ENCODE measurements around the gene GORASP1. TPM values are rescaled to one million over a fixed set of nuclear protein-coding genes. Genes with fewer than 3 reads are reported as not detected.

The GORASP1 gene
- total RNA-seq, 1 experiment from 2014 or later = 38.5 TPM

DNA sequence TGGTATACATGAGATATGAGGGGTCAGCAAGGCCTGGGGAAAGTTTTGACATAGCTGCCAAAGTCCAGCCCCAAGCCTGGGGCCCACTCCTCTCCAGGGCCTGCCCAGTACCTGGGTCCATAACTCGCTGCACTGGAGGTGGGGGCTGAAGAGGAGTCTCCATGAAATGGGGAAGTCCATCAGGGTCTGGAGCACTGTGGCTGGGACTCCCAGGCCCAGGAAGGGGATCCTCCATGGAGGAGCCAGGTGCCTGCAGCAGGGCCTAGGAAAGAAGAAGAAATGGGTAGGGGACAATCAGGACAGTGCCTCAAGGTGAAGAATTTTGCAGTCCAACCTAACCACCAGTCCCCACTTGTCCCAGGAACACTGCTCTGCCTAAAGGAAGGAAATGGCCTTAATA is 8.2 kb downstream of the GORASP1 start:
- H4K20me1 ChIP-seq (ENCODE audit: insufficient read depth, low read depth, low read length) = no peaks in the 10 kb centered on the region
- no peak overlapping the region for H2AFZ ChIP-seq (ENCODE audit: low read length)
- H3K4me2 ChIP-seq (ENCODE audit: low read depth, low read length, poor library complexity, severe bottlenecking) = no peak overlapping the region
- no peaks in the 10 kb centered on the region for H3K27me3 ChIP-seq (ENCODE audit: low read length)
- peaks cover 8% of the 10 kb centered on the region for H3K79me2 ChIP-seq (ENCODE audit: low read length)
- no peaks in the 10 kb centered on the region for H3K9me2 ChIP-seq (replicated peaks; ENCODE audit: insufficient read depth, low read length)
- H3K36me3 ChIP-seq (ENCODE audit: insufficient read depth, low read length) = peaks cover 26% of the 10 kb centered on the region
- DNase-seq = no peak
- no peak overlapping the region for H3K4me3 ChIP-seq (ENCODE audit: low read length)
- peaks cover 12% of the 10 kb centered on the region for H3K4me1 ChIP-seq (ENCODE audit: low read length)
- H3K9ac ChIP-seq (ENCODE audit: low read length) = no peak overlapping the region
- H3K27ac ChIP-seq (ENCODE audit: low read length) = no peak overlapping the region
- no peaks in the 10 kb centered on the region for H3K9me3 ChIP-seq (ENCODE audit: low read length)

DNA sequence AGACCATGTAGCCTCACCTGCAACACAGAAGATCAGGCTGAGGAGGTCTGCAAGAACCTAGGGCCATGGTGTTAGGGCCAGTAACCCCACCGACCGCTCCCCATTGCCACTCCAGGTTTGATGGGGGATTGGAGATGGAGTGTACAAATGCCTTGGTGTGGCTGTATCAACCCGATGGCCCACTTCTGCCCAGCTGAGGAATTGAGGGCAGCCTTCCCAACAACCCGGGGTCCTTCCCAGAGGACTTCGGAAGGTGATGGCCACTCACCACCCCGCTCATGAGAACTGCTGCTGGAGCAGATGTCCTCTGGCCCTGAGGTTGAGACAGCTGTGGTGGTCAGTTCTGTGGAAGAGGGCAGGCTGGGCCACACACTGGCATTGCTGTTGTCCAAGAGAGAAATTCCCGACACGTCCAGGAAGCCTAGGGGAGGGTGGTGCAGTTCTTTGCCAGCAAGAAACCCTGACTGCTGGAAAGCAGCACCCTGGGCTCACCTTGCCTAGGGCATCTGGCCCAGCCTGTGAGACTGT is 8.9 kb downstream of the GORASP1 start:
- no peaks in the 10 kb centered on the region for H3K27me3 ChIP-seq (ENCODE audit: low read length)
- H3K4me2 ChIP-seq (ENCODE audit: low read depth, low read length, poor library complexity, severe bottlenecking) = no peak overlapping the region
- H3K36me3 ChIP-seq (ENCODE audit: insufficient read depth, low read length) = peaks cover 26% of the 10 kb centered on the region
- no peak overlapping the region for H3K27ac ChIP-seq (ENCODE audit: low read length)
- no peak overlapping the region for H2AFZ ChIP-seq (ENCODE audit: low read length)
- H3K9me2 ChIP-seq (replicated peaks; ENCODE audit: insufficient read depth, low read length) = no peaks in the 10 kb centered on the region
- no peaks in the 10 kb centered on the region for H3K9me3 ChIP-seq (ENCODE audit: low read length)
- H4K20me1 ChIP-seq (ENCODE audit: insufficient read depth, low read depth, low read length) = no peaks in the 10 kb centered on the region
- H3K79me2 ChIP-seq (ENCODE audit: low read length) = 0 out of 2 replicates have a peak, but pooled peaks cover 1% of the 10 kb centered on the region
- H3K4me3 ChIP-seq (ENCODE audit: low read length) = no peak overlapping the region
- H3K4me1 ChIP-seq (ENCODE audit: low read length) = peaks cover 5% of the 10 kb centered on the region
- H3K9ac ChIP-seq (ENCODE audit: low read length) = no peak overlapping the region
- DNase-seq = no peak

DNA sequence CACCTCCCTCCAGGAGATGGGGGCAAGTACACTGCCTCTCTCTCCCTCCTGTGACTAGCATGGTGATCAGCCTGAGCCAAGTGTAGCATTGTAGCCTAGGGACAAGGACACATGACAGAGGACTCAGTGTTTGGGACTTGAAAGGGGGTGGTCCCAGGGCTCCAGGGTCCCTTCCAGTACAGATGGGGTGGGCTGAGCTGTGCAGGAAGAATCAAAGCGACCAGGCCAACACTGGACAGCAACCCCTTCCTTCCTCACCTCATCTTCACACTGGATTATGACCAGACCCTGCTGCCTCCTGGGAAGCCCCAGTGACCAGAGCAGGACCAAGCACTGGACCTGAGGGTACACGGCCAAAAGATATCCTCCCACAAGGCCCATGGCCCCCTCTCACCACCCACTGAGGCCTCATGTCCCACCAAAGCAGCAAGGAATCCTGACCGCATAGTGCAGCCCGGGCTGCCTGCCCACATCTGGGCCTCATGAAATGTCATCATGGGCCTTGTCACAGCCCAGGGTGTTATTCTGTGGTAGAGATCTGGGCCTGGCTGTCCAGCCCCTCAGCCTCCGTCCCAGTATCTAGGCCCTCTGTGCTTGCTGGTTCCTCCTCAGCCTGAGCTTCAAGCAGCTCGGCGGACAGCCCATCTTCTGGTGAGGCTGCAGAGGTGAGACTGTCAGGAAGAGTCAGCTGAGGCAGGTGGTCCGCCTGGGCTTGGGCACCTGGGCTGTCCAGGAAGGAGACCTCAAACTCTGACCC is 9.5 kb downstream of the GORASP1 start:
- no peak for DNase-seq
- Histone ChIP-seq H4K20me1 (ENCODE audit: insufficient read depth, low read depth, low read length) (no peaks in the 10 kb centered on the region), H2AFZ (ENCODE audit: low read length) (no peak overlapping the region)

DNA sequence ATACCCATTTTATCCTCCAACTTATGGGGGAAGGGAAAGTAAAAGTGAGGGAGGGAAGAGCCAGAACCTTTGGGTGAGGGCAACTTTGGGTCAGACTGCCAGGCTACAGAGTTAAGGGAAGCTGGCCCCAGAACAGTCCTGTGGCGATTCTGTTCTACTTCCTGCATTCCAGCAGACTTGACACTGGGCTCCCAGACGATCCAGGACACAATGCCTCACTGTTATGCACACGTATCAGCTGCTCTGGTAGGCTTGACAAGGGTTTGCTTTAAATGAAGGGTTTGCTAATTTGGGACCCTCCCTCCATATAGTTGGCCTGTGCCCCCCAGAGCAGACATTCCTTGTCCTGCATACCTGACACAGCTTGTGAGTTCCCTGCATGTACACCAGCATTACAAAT is 10.7 kb downstream of the GORASP1 start:
- Histone ChIP-seq H3K79me2 (ENCODE audit: low read length) (no peaks in the 10 kb centered on the region), H2AFZ (ENCODE audit: low read length) (no peak overlapping the region), H3K4me3 (ENCODE audit: low read length) (no peak overlapping the region), H3K36me3 (ENCODE audit: insufficient read depth, low read length) (peaks cover 31% of the 10 kb centered on the region), H3K9ac (ENCODE audit: low read length) (no peak overlapping the region), H3K9me2 (replicated peaks; ENCODE audit: insufficient read depth, low read length) (no peaks in the 10 kb centered on the region), H3K9me3 (ENCODE audit: low read length) (no peaks in the 10 kb centered on the region), H4K20me1 (ENCODE audit: insufficient read depth, low read depth, low read length) (no peaks in the 10 kb centered on the region), H3K4me2 (ENCODE audit: low read depth, low read length, poor library complexity, severe bottlenecking) (no peak overlapping the region), H3K27me3 (ENCODE audit: low read length) (no peaks in the 10 kb centered on the region), H3K4me1 (ENCODE audit: low read length) (no peaks in the 10 kb centered on the region), H3K27ac (ENCODE audit: low read length) (no peak overlapping the region)
- DNase-seq = no peak

More for the DNA sequence above, 9.5 kb downstream of the GORASP1 start:
- Histone ChIP-seq H3K4me2 (ENCODE audit: low read depth, low read length, poor library complexity, severe bottlenecking) (no peak overlapping the region), H3K9me2 (replicated peaks; ENCODE audit: insufficient read depth, low read length) (no peaks in the 10 kb centered on the region), H3K36me3 (ENCODE audit: insufficient read depth, low read length) (peaks cover 26% of the 10 kb centered on the region), H3K27ac (ENCODE audit: low read length) (no peak overlapping the region), H3K9me3 (ENCODE audit: low read length) (no peaks in the 10 kb centered on the region), H3K4me3 (ENCODE audit: low read length) (no peak overlapping the region), H3K9ac (ENCODE audit: low read length) (no peak overlapping the region), H3K4me1 (ENCODE audit: low read length) (no peaks in the 10 kb centered on the region; the same call in 1 of the 2 replicates), H3K27me3 (ENCODE audit: low read length) (no peaks in the 10 kb centered on the region), H3K79me2 (ENCODE audit: low read length) (no peaks in the 10 kb centered on the region)

DNA sequence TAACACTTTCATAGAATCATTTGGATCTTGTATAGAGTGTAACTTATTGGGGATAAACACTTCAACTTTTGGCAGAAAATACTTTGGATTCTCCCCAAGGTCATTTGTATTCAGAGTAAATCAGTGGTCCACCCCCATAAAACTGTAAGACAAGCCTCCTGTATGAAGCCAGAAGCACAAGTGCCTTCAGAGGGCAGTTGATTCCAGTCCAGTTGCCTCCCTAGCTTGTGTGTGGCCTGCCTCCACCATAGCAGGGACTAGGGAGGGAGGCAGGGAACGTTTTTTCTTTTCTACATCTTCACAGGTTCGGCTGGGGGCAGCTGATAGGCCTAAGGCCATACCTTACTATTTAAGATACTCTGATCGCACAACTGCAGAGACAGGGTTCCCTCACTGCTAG is 11.6 kb downstream of the GORASP1 start:
- no peak overlapping the region for H3K4me3 ChIP-seq (ENCODE audit: low read length)
- no peaks in the 10 kb centered on the region for H4K20me1 ChIP-seq (ENCODE audit: insufficient read depth, low read depth, low read length)
- no peaks in the 10 kb centered on the region for H3K4me1 ChIP-seq (ENCODE audit: low read length)
- H3K27ac ChIP-seq (ENCODE audit: low read length) = no peak overlapping the region
- no peaks in the 10 kb centered on the region for H3K27me3 ChIP-seq (ENCODE audit: low read length)
- no peak overlapping the region for H3K4me2 ChIP-seq (ENCODE audit: low read depth, low read length, poor library complexity, severe bottlenecking)
- no peak for DNase-seq
- no peak overlapping the region for H3K9ac ChIP-seq (ENCODE audit: low read length)
- no peaks in the 10 kb centered on the region for H3K79me2 ChIP-seq (ENCODE audit: low read length)
- H2AFZ ChIP-seq (ENCODE audit: low read length) = no peak overlapping the region
- no peaks in the 10 kb centered on the region for H3K9me3 ChIP-seq (ENCODE audit: low read length)
- no peaks in the 10 kb centered on the region for H3K9me2 ChIP-seq (replicated peaks; ENCODE audit: insufficient read depth, low read length)
- peaks cover 40% of the 10 kb centered on the region for H3K36me3 ChIP-seq (ENCODE audit: insufficient read depth, low read length)

DNA sequence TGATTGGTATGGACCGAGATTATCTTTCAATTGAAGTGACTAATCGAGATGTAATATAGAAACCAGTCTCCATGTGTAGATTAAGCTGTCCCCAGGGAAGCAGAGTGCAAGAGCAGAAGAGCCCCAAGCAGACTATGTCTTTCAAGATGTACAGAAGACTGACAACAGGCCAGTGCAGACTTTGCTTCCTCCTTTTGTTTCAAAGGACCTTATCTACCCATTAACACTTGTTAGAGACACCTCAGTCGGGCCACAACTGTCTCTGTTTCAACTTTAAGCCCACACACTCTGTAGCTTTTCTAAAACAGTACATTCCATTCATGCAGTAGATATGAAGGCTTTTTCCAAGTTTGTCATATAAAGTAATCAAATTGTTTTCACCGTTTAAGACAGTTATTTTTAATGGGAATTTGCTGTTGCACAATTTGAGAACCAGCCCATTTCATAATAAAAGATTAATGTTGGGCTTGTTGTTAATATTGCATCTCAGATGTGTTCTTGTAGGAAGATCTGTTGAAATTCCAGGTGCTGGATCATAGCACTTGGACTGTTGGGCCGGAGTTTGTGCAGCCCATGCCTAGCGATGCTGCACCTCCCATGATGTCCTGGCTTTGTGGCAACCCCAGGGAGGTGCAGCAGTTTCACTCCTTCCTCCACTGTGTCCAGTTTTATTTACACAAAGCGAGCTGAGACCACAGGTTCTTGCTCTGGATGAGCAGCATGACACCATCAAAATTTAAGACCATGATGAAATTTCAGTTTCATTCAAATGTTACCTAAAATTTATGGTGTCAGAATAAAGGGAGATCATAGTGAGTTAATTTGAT is 12.4 kb downstream of the GORASP1 start:
- Histone ChIP-seq H3K4me3 (ENCODE audit: low read length) (no peak overlapping the region), H3K9me2 (replicated peaks; ENCODE audit: insufficient read depth, low read length) (no peaks in the 10 kb centered on the region), H3K9ac (ENCODE audit: low read length) (no peak overlapping the region), H3K27me3 (ENCODE audit: low read length) (no peaks in the 10 kb centered on the region), H3K27ac (ENCODE audit: low read length) (no peak overlapping the region), H3K4me1 (ENCODE audit: low read length) (no peaks in the 10 kb centered on the region), H2AFZ (ENCODE audit: low read length) (no peak overlapping the region), H4K20me1 (ENCODE audit: insufficient read depth, low read depth, low read length) (no peaks in the 10 kb centered on the region), H3K4me2 (ENCODE audit: low read depth, low read length, poor library complexity, severe bottlenecking) (no peak overlapping the region), H3K36me3 (ENCODE audit: insufficient read depth, low read length) (peaks cover 48% of the 10 kb centered on the region), H3K79me2 (ENCODE audit: low read length) (no peaks in the 10 kb centered on the region), H3K9me3 (ENCODE audit: low read length) (no peaks in the 10 kb centered on the region)
- no peak for DNase-seq

DNA sequence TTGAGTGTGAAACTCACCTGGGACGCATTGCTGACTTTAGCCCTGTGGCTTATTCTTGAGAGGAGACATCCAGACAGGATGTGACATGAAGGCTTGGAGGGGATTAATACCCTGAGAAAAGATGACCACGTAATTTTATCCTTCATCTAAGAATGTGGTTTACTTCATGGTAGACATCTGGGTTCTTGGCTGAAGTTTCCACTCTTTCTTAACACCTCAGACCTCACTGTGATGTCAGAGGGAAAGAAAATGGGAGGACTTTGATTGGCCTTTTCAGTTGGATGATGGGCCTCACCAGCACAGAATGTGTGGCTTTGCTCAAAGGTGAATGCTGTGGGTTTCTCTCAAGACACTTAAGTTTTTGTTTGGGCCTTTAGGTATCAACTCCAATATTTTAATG is 16.5 kb downstream of the GORASP1 start:
- Histone ChIP-seq H3K36me3 (ENCODE audit: insufficient read depth, low read length) (peaks cover 39% of the 10 kb centered on the region), H3K4me3 (ENCODE audit: low read length) (no peak overlapping the region), H3K4me1 (ENCODE audit: low read length) (peaks cover 12% of the 10 kb centered on the region), H3K9ac (ENCODE audit: low read length) (no peak overlapping the region), H3K27ac (ENCODE audit: low read length) (no peak overlapping the region), H3K4me2 (ENCODE audit: low read depth, low read length, poor library complexity, severe bottlenecking) (no peak overlapping the region), H2AFZ (ENCODE audit: low read length) (no peak overlapping the region), H3K79me2 (ENCODE audit: low read length) (no peaks in the 10 kb centered on the region), H3K27me3 (ENCODE audit: low read length) (no peaks in the 10 kb centered on the region), H3K9me2 (replicated peaks; ENCODE audit: insufficient read depth, low read length) (no peaks in the 10 kb centered on the region), H3K9me3 (ENCODE audit: low read length) (no peaks in the 10 kb centered on the region), H4K20me1 (ENCODE audit: insufficient read depth, low read depth, low read length) (no peaks in the 10 kb centered on the region)
- DNase-seq = no peak

DNA sequence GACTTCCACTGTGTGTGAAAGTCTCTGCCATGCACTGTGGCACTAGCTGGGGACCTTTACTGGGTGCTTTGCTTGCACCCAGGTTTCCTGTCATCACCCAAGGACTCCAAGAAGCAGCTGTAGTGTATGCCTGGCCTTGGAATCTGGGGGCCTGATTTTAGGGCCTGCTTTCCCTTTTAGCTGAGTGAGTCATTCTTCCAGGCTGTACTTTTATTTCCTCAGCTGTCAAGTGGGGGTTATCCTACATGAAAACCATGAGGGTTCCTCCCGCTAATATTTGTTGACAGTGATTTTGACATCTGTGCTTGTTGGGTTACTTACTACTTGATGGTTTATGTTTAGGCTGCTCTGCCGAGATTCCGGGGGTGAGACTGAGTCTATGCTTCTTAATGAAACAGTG is 18.5 kb downstream of the GORASP1 start:
- Histone ChIP-seq H4K20me1 (ENCODE audit: insufficient read depth, low read depth, low read length) (no peaks in the 10 kb centered on the region), H3K9me2 (replicated peaks; ENCODE audit: insufficient read depth, low read length) (no peaks in the 10 kb centered on the region), H3K4me2 (ENCODE audit: low read depth, low read length, poor library complexity, severe bottlenecking) (no peak overlapping the region), H3K9me3 (ENCODE audit: low read length) (no peaks in the 10 kb centered on the region), H3K79me2 (ENCODE audit: low read length) (no peaks in the 10 kb centered on the region), H3K27ac (ENCODE audit: low read length) (no peak overlapping the region), H3K27me3 (ENCODE audit: low read length) (no peaks in the 10 kb centered on the region), H3K4me1 (ENCODE audit: low read length) (peaks cover 21% of the 10 kb centered on the region), H3K9ac (ENCODE audit: low read length) (no peak overlapping the region), H2AFZ (ENCODE audit: low read length) (no peak overlapping the region), H3K4me3 (ENCODE audit: low read length) (no peak overlapping the region), H3K36me3 (ENCODE audit: insufficient read depth, low read length) (peaks cover 31% of the 10 kb centered on the region)
- DNase-seq = no peak

All from Karpas-422 (cell line).